SK-MEL-5 (cell line): Measurements from ENCODE around the gene SLC6A15. TPM values are rescaled to one million over a fixed set of nuclear protein-coding genes. Genes with fewer than 3 reads are reported as not detected.

Source experiments
- DNase-seq: peaks from one replicate; pipeline ENCODE4 v3.0.0-alpha.2; 2016; ENCODE audit warnings: low read depth, low spot score
- in situ Hi-C: cut with HindIII; loops from 2 replicates; pipeline ENCODE4 v1.10.0; 2016; ENCODE audit warnings: low sequenced_read_pairs, high pct_unique_total_duplicates, low pct_unique_long_range_greater_than_20kb
- small RNA-seq, 2 experiments: library from RNA; depleted of rRNA; stranded (forward); fragments of <200 nt; gene quantifications; one replicate each; pipeline ENCODE3, GENCODE V24; 2014
- total RNA-seq: library from RNA; depleted of rRNA; stranded (reverse); fragments of >200 nt; shearing (Covaris generic); gene quantifications from 2 replicates; pipeline ENCODE4 v1.2.3, GENCODE V29; 2014; rRNA removed

SLC6A15 gene
- total RNA-seq, 1 experiment from 2014 or later, result 101 TPM

GRCh38 chr12:84825149-84825548 lies 87.5 kb downstream of the SLC6A15 start:
- in situ Hi-C loops, result no loop called here

GRCh38 chr12:84822525-84822924 lies 90.1 kb downstream of the SLC6A15 start:
- DNase-seq, result no peak

More at GRCh38 chr12:84825149-84825548, 87.5 kb downstream of the SLC6A15 start:
- no peak for DNase-seq

GRCh38 chr12:84816916-84817695 lies 95.5 kb downstream of the SLC6A15 start:
- in situ Hi-C loops, result no loop called here

More at GRCh38 chr12:84822525-84822924, 90.1 kb downstream of the SLC6A15 start:
- in situ Hi-C loops, result no loop called here

GRCh38 chr12:84814664-84815245 lies 97.8 kb downstream of the SLC6A15 start:
- in situ Hi-C loops, result no loop called here
- DNase-seq, result no peak

More at GRCh38 chr12:84816916-84817695, 95.5 kb downstream of the SLC6A15 start:
- DNase-seq, result no peak

- DNase-seq, result no peak
- in situ Hi-C loops, result no loop called here
These were observed 98.6 kb downstream of the SLC6A15 start for GRCh38 chr12:84813780-84814663.

GRCh38 chr12:84811291-84811690 lies 101.3 kb downstream of the SLC6A15 start:
- in situ Hi-C loops, result no loop called here
- DNase-seq, result no peak

- no peak for DNase-seq
- in situ Hi-C loops, result no loop called here
These were observed 102.0 kb downstream of the SLC6A15 start for GRCh38 chr12:84810611-84811010.

Small RNA genes within 50 kb of the gene (small RNA-seq; reads per million reads assigned to genes)
- gene AC128657.1, result 0 reads per million in 2 experiments

Other genes starting within 250 kb of the SLC6A15 start
- gene TSPAN19, start 123.5 kb upstream of the SLC6A15 start, total RNA-seq, result 0.48 and 0.69 TPM in 2 replicates
- gene LRRIQ1, start 123.6 kb upstream of the SLC6A15 start, total RNA-seq, result 0.90 and 0.95 TPM in 2 replicates